HG03432 (cell line): ENCODE data around the gene REXO2.

Experiments used
- ATAC-seq: cut with Tn5 transposase; IDR thresholded peaks from one replicate; pipeline ENCODE4 v1.9.1; 2021; ENCODE audit warnings: mild to moderate bottlenecking, moderate library complexity; ENCODE audit not compliant: unreplicated experiment

Gene REXO2

DNA sequence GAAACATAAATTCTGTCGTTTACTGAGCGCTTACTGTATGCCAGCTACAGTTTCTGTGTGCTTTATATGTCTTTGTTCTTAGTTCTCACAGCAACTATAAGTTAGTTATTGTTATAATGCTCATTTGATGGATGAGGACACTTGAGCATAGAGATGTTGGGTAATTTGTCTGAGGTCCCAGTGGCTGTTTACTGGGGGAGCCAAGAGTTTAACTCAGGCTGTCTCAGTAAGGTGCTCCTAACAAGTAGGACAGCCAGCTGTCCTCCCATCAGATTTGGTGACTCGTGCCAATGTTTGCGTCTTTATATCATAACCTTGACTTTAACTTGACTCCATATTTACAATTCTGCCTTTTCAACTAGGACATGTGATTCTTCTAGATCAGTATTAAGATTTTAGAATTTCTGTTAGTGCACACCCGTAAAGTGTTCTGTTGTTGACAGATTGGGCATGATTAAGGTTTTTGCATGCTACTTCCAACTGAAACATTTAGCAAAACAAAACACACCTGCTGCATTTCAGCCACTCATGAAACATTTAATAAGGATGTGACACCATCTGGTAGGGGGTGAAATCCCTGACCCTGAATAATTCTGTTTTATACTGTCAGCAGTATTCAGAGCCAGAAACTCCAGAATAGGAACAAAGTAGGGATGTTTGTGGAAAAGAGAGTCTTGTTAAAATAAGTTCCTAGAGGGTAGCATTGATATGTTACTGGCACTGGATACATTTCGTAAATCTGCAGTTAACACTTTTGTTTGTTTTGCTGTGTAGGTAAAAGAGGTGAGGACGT, 1.9 kb downstream of the REXO2 start:
- ATAC-seq: no peak

DNA sequence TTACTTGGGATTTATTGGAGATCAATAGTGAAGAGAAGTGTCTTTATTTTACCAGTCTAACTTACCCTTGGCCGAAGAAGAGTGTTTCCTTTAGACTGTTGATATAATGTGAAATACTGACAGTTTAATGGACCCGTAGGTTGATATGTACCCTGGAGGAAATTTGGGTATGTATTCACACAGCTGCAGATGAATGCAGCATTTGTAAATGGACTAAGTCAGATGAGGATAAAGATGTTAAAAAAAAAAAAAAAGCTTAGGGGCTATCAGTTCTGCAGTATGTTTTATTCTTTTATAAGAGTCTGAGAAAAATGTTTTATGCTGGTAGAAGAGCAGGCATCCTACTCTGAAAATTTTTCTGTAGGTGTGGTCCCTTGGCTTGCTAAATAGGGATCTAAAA, 2.7 kb downstream of the REXO2 start:
- ATAC-seq: no peak

DNA sequence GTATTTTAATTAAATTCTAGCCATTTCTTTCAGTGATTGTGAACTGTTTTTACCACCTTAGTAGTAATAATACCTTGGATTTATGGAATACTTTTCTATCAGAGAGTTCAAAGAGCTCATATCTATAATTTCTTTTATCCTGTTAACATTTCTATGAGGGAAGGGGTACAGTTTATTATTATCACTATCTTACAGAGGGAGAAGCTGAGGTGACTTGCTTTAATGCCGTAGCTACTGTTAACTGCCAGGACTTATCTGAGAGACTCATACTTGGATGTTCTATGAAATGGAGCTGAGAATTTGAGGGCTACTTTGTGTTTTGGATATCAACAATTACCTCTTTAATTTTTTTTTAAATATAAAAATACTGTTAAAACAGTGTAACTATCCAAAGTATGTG, 3.3 kb downstream of the REXO2 start:
- ATAC-seq: no peak

DNA sequence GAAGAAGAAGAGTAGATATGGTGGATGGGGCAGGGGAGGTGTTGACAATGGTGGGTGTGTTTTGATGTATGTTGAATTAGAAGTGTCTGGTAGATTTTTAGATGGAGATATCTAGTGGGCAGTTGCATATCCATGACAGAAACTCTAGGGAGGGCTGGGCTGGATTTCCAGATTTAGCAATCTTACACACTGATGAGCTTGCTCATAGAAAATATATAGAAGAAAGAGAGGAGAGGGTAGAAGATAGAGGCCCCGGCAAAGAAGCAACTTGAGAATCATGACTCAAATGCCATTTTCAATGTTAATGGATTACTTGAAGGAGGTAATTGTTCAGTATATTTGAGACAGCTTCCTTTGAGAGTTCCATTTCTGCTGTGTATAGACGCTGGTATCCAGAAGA, 8.2 kb downstream of the REXO2 start:
- no peak for ATAC-seq

DNA sequence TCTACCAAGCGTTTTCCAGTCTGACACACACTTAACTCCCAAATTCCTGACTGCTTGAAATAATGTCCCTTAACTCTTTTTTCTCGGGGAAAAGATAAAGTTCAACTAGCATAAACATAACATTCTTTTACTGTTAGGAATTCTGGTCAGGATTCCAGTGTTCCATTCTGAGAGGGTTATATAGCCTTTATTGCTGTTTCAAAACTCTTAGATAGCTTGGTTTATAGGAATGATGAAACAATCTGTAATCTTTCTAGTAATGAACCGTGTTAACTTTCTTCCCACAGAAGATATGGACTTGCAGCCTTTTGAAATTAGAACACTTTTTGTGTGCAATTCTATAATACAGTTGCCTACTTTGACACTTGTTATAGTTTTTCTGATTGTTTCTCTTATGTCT, 8.6 kb downstream of the REXO2 start:
- ATAC-seq: no peak

DNA sequence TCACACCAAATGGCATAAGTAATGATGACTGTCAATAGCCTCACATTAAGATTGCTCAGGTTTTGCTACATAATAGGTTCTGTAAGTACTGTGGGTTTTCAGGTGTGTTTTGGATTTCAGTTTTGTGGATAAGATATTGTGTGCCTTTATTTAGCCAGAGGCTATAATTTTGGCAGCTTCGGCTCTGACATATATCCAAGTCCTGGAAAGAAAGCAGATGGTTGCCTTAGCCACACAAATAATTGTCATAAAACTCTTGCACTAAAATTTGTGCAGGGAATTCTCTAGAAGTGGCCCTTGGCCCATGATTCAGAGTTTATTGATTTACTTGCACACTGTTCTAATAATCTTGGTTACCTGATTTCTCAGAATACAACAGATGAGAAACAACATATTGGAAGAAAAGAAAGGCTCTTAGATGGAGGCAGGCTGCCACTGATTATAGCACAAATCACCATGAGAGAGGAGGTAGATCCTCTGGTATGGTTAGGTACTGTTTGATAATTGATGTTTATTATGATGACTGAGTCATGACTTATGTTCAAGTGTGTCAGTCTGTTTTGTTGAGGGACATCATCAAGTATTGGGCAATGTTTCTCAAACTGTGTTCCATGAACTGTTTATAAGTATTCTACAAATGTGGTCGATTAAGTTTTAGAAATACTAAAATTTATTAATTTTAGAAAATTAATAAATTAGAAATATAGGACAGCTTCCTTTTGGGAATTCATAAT, 9.6 kb downstream of the REXO2 start:
- ATAC-seq: no peak

DNA sequence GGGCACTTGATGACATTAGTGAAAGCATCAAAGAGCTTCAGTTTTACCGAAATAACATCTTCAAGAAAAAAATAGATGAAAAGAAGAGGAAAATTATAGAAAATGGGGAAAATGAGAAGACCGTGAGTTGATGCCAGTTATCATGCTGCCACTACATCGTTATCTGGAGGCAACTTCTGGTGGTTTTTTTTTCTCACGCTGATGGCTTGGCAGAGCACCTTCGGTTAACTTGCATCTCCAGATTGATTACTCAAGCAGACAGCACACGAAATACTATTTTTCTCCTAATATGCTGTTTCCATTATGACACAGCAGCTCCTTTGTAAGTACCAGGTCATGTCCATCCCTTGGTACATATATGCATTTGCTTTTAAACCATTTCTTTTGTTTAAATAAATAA, 10.6 kb downstream of the REXO2 start:
- ATAC-seq: no peak

DNA sequence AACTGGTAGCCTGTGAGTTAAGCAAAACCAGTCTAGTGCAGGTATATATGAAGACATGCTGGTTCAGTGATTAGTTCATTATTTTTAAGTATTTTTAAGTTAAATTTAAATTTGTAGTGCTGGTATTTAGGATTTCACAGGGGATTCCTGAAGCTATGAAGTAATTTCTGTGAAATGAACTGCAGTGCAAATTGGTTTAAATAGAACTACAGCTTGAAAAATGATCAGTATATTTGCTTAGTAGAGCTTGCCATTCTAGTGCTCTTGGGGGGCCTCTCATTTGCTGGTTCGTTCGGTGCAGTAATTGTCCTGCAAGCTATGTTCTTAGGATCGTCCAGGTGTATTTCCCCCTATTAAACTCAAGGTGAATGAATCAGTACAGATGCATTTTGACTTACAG, 13.1 kb downstream of the REXO2 start:
- no peak for ATAC-seq

DNA sequence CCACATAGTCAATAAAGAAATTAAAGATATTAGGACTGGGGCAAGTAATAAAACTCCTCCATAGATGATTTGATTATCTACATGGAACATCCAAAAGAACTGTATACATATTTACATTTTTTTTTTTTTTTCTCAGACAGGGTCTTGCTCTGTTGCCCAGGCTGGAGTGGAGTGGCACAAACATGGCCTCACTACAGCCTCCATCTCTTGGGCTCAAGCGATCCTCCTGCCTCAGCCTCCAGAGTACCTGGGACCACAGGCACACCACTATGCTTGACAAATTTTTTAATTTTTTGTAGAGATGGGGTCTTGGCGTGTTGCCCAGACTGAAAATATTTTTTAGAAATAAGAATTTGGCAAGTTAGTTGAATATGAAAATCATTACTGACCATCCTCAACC, 24.7 kb downstream of the REXO2 start:
- no peak for ATAC-seq

DNA sequence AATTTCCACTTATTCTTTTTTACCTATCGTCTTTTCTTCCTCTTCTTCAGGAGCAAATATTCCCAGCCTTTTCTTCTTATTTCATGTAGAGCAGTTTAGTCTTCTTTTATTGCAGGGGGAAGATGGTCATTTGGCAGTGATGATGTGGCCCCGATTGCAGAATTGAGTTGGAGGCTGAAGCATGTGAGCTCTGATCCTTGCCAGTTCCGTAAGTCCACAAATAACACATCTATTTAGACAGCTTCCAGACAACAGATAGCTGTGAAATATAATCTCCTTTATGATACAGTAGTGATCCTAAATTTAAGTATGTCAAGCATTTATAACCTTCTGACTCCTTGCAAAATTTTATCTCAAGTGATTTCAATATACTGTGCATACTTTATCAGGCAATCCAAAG, 27.5 kb downstream of the REXO2 start:
- no peak for ATAC-seq

DNA sequence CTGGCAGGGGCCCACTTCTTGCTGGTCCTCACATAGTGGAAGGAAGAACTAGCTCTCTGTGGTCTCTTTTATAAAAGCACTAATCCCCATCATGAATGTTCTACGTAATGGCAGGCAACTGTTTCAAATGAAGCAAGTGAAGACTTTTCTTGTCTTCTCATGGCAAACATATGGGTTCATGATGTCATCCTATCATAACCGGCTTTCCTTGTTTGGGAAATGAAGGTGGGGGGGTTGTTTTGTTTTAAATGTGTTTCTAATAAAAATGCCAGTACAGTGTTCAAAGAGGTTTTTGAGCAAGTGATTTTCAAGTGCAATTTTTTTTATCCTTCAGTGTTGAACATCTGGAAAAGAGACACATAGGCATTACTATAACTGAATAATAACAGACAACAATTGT, 33.4 kb downstream of the REXO2 start:
- no peak for ATAC-seq

DNA sequence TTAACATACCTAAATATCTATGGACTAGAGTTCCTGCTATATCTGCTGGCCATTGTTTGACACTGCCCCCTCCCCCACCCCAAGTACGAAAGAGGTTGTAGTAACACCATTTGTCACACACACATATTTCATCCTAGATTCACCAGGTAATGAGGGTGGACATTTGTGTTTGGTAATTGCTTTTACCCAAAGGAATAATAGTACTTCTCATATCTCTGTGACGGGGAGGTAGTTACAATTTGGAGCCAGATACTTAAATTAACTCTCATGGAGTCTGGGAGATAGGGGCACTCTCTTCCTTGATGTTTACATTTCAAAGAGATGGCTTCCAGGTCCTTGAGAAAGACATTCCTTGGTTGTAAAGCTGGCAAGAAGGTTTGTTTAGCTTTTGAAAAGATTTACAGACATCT, 38.7 kb downstream of the REXO2 start:
- ATAC-seq: no peak

DNA sequence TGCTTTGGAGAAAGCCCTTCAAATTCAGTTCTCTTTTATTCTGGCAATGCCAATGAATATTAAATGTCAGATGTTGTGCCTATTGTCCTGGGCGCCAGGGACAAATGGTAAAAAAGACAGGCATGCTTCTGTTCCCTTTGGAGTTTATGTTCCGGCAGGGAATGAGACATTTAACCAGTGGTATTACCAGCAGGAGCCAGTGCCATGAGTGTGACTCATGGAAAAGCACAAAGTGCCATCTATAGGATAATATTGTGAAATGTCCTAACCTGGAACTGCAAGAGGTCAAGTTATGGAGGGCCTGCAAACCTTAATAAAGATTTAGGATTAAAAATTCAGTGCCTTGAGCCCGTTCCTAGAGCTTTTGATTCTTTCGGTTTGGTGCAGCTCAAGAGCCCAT, 39.5 kb downstream of the REXO2 start:
- ATAC-seq: no peak

DNA sequence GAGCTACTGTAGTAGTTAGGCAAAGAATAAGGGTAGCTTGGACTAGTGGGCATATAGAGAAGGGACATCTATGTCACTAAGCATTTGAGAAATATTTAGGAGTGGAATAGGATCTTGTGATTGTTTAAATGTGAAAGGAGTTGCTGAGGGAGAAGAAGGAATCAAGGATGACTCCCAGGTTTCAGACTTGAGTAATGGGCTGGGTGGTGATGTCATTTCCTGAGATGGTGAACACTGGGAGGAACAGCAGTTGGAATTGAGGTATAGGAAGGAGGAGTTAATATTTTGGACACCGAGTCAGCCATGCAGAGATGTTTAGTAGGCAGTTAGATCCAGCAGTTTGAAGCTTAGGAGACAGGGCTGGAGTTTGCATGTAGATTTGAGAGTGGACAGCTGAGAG, 40.1 kb downstream of the REXO2 start:
- no peak for ATAC-seq

DNA sequence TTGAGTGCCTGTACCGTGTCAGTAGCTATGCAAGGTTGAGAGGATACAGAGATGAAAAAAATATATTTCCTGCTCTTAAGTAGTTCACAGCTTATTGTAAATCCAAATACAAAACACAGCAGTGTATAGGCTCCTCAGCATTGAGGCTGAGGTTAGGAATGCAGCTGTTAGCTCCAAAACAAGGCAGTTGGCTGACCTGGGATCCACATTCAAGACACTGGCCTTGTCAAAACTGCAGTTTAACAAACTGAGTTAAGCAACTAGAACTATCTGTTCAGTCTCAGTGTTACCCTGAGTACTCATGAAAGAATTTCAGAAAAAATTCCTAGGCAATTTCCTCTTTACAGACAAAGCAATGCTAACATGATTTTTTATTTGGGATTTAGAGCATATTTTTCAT, 42.8 kb downstream of the REXO2 start:
- no peak for ATAC-seq

DNA sequence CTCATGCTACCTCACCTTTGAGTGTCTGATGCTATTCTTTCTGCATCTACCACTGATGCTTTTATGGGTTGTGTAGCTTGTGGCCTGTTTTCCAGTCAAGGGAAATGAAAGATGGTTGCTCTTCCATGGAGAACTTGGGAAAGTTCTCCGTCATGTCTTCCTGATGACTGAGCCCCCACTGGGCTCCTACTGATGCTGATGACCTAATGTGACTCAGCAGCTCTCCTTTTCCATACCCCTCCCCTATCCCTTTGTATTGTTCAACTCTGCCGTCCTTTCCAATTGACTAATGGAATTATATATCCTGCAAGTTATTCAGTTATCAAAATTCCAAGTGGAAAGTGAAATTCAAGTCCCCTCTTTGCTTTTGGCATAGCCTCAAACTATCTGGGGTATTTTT, 44.7 kb downstream of the REXO2 start:
- ATAC-seq: no peak

DNA sequence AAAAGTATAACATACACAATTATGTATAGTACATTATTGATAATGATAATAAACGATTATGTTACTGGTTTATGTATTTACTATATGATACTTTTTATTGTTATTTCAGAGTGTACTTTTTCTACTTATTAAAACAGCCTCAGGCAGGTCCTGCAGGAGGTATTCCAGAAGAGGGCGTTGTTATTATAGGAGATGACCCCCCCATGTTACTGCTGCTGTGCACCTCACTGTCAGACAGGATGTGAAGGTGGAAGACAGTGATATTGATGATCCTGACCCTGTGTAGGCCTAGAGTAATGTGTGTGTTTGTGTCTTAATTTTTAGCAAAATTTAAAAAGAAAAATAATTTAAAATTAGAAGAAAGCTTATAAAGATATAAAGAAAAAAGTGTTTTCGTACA, 57.6 kb downstream of the REXO2 start:
- ATAC-seq: no peak

DNA sequence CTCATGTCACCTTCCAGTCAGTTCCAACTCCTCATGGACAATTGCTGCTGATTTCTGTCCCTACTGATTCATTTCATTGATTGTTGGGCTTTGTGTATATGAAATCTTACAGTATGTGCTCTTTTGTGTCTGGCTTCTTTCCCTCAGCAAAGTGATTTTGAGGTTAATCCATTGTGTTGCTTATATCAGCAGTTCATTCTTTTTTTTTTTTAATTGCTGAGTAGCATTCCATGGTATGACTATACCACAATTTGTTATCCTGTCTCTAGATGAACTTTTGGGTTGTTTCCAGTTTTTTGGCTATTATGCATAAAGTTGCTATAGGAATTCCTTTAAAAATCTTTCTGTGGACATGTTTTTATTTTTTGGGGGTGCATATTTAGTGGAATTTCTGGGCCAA, 60.5 kb downstream of the REXO2 start:
- no peak for ATAC-seq
